Loucy (cell line): Measurements from ENCODE around the gene ERMAP.

Experiments used
- H2AFZ ChIP-seq: fragments of 200-600 bp; sonication (generic); 2 replicates; pipeline ENCODE4 v1.6.0; 2016; ENCODE audit warnings: antibody characterized with exemption, mild to moderate bottlenecking, low read length, moderate library complexity
- H3F3A ChIP-seq: fragments of 200-600 bp; 2 replicates; pipeline ENCODE4 v1.6.0; 2016; ENCODE audit warnings: antibody characterized with exemption, low read depth, mild to moderate bottlenecking
- H3K27me3 ChIP-seq: fragments of 200-600 bp; sonication (generic); 2 replicates; pipeline ENCODE4 v1.6.1; 2014; ENCODE audit warnings: low read length, mild to moderate bottlenecking; ENCODE audit not compliant: insufficient read depth, poor library complexity, severe bottlenecking
- H3K36me3 ChIP-seq: fragments of 200-600 bp; sonication (generic); 2 replicates; pipeline ENCODE4 v1.6.1; 2016; ENCODE audit warnings: low read length; ENCODE audit not compliant: insufficient read depth
- H3K4me1 ChIP-seq: fragments of 200-600 bp; sonication (generic); 2 replicates; pipeline ENCODE4 v1.5.1; 2014; ENCODE audit warnings: low read length, mild to moderate bottlenecking; ENCODE audit not compliant: insufficient read depth, poor library complexity, severe bottlenecking
- H3K4me2 ChIP-seq: fragments of 200-600 bp; sonication (generic); 2 replicates; pipeline ENCODE4 v1.6.0; 2014; ENCODE audit warnings: antibody characterized with exemption, low read length, low read depth, mild to moderate bottlenecking; ENCODE audit not compliant: poor library complexity, severe bottlenecking
- H3K4me3 ChIP-seq: fragments of 200-600 bp; sonication (generic); 2 replicates; pipeline ENCODE4 v1.5.1; 2014; ENCODE audit warnings: low read length, mild to moderate bottlenecking, mixed read lengths; ENCODE audit not compliant: poor library complexity, severe bottlenecking
- H3K79me2 ChIP-seq: fragments of 200-600 bp; sonication (generic); 2 replicates; pipeline ENCODE4 v1.6.1; 2014; ENCODE audit warnings: low read length; ENCODE audit not compliant: insufficient read depth
- H3K9ac ChIP-seq: fragments of 200-600 bp; sonication (generic); 2 replicates; pipeline ENCODE4 v1.6.0; 2014; ENCODE audit warnings: mild to moderate bottlenecking, low read depth, low read length, moderate library complexity; ENCODE audit not compliant: poor library complexity, severe bottlenecking
- H3K9me2 ChIP-seq: fragments of 200-600 bp; sonication (generic); replicated peaks from 2 replicates; pipeline ENCODE4 v1.6.1; 2016; ENCODE audit warnings: low read depth, low read length, mixed read lengths
- H3K9me3 ChIP-seq: fragments of 200-600 bp; sonication (generic); 2 replicates; pipeline ENCODE4 v1.6.1; 2014; ENCODE audit warnings: mild to moderate bottlenecking, antibody characterized with exemption, low read length, low read depth; ENCODE audit not compliant: insufficient read depth
- H4K20me1 ChIP-seq: fragments of 200-600 bp; sonication (generic); 2 replicates; pipeline ENCODE4 v1.6.0; 2014; ENCODE audit warnings: antibody characterized with exemption, low read length, mild to moderate bottlenecking; ENCODE audit not compliant: insufficient read depth, poor library complexity, severe bottlenecking
- CTCF ChIP-seq: fragments of 200-600 bp; sonication (generic); conservative IDR thresholded peaks from 2 replicates; pipeline ENCODE4 v1.5.1; 2014; ENCODE audit warnings: mild to moderate bottlenecking, antibody characterized with exemption, low read length
- EZH2phosphoT487 ChIP-seq: fragments of 200-600 bp; IDR thresholded peaks from 2 replicates; pipeline ENCODE4 v1.6.1; 2018; ENCODE audit warnings: antibody characterized with exemption, mild to moderate bottlenecking, moderate library complexity, borderline replicate concordance

The ERMAP gene

DNA sequence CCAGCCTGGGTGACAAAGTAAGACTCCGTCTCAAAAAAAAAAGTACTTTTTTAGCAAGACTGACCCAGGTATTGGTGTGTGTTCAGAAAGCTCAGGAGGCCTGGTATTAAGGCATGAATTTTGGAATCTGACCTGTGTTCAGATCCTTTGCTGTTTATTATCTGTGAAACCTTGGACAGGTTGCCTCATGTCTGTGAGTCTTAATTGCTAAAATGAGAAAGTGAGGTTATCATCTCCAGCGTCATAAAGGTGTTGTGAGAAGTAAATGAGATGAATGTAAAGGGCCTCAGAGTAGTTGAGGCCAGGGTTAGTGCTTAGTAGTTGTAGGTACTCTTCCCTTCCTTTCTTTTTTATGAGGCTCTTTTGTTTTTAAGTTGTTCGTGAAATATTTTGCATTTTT, 47.1 kb upstream of the ERMAP start:
- peaks cover 38% of the 10 kb centered on the region for H3K4me1 ChIP-seq
- H3K9me3 ChIP-seq, result no peaks in the 10 kb centered on the region
- no peaks in the 10 kb centered on the region for H3K9me2 ChIP-seq
- peaks cover 5% of the 10 kb centered on the region for H3K36me3 ChIP-seq
- H3K79me2 ChIP-seq, result peaks cover 72% of the 10 kb centered on the region
- no peaks in the 10 kb centered on the region for H3F3A ChIP-seq
- TF ChIP-seq CTCF (no peak), EZH2phosphoT487 (no peak)
- peak overlapping the region; percentile 84 for H3K4me2 ChIP-seq
- peak overlapping the region; percentile 44 for H3K4me3 ChIP-seq
- H2AFZ ChIP-seq, result no peak overlapping the region
- peaks cover 10% of the 10 kb centered on the region for H4K20me1 ChIP-seq
- no peak overlapping the region for H3K9ac ChIP-seq
- H3K27me3 ChIP-seq, result no peaks in the 10 kb centered on the region

DNA sequence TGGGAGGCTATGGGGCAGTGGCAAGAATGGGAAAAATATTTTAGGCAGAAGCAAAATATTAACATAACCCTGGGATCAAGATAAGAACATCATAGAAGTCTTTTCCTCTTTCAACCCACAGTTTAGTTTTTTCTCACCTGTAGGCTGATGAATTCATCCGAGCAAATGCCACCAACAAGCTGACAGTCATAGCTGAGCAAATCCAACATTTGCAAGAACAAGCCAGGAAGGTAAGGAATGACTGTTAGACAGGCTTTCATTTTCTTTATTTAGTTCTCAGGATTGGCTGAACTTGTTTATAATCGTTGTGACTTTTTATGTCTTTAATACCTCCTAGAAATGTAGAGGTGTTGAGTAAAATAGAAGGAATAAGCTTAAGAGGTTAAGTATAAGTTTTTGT, 43.5 kb upstream of the ERMAP start:
- no peaks in the 10 kb centered on the region for H3K9me3 ChIP-seq
- H3K4me2 ChIP-seq, result peak overlapping the region; percentile 84
- no peak overlapping the region for H3K4me3 ChIP-seq
- H3F3A ChIP-seq, result no peaks in the 10 kb centered on the region
- peak overlapping the region; percentile 38 for H3K9ac ChIP-seq
- H3K79me2 ChIP-seq, result peaks cover 40% of the 10 kb centered on the region
- H3K4me1 ChIP-seq, result peaks cover 19% of the 10 kb centered on the region
- H4K20me1 ChIP-seq, result no peaks in the 10 kb centered on the region
- H3K9me2 ChIP-seq, result no peaks in the 10 kb centered on the region
- H2AFZ ChIP-seq, result no peak overlapping the region
- TF ChIP-seq CTCF (no peak), EZH2phosphoT487 (no peak)
- no peaks in the 10 kb centered on the region for H3K27me3 ChIP-seq
- H3K36me3 ChIP-seq, result peaks cover 27% of the 10 kb centered on the region

- Histone ChIP-seq H3K9me2 (no peaks in the 10 kb centered on the region), H3K27me3 (no peaks in the 10 kb centered on the region), H2AFZ (no peak overlapping the region), H3F3A (no peaks in the 10 kb centered on the region), H3K79me2 (peaks cover 28% of the 10 kb centered on the region), H3K4me3 (no peak overlapping the region), H3K4me1 (peaks cover 11% of the 10 kb centered on the region), H3K36me3 (peaks cover 27% of the 10 kb centered on the region), H3K9me3 (no peaks in the 10 kb centered on the region), H3K4me2 (no peak overlapping the region), H3K9ac (no peak overlapping the region), H4K20me1 (no peaks in the 10 kb centered on the region)
- TF ChIP-seq CTCF (no peak), EZH2phosphoT487 (no peak)
These were observed 41.9 kb upstream of the ERMAP start for GRCh38 chr1:42774928-42775526.
